ENCODE measurements around the gene BLOC1S2. TPM values are rescaled to one million over a fixed set of nuclear protein-coding genes. Genes with fewer than 3 reads are reported as not detected.
"Not testable (repeated sequence)": the region's sequence is repeated elsewhere in the genome, so short reads cannot be mapped to it uniquely, and the experiment has no call there.

Gene BLOC1S2
- total RNA-seq, 4 donors from 2014 or later: 1.1 to 20.3 (median 13.4) TPM; not detected in 1

DNA sequence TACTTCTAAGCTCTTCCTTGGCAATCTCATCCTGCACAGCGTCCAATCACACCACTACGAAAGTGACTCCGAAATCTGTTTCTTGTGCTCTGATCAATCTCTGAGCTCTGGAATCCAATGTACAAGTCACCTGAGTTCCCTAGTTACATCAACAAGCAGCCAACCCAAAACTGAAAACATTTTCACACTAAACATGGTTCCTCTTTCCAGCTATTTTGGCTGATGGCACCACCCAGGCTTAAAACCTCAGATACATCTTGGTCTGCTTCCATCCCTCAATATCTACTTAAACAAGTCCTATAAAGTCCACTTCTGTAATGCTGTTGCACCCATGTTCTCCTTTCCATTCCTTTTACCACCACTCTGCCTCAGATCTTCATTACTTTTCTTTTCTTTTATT is 3.6 kb downstream of the BLOC1S2 start:
- no peaks in the 10 kb centered on the region for H3K27me3 ChIP-seq
- peaks cover 0 to 23% (median 8%) of the 10 kb centered on the region in 4 donors for H3K36me3 ChIP-seq
- H3K4me3 ChIP-seq: no peak overlapping the region
- 91 to 94% methylated on average over 3 of the region's 3 CpGs for WGBS, 2 donors (ENCODE audit: low coverage in 1 of 2)
- DNase-seq: no peak
- no peak overlapping the region for H3K27ac ChIP-seq
- intact Hi-C loops (cut with DNase I; ENCODE audit: low total_unique reads): no loop called here
- in situ Hi-C loops (cut with MboI; ENCODE audit: low pct_ligation_motif_present in 1 of 4, low pct_unique_long_range_greater_than_20kb in 1 of 4, low sequenced_read_pairs in 3 of 4): no loop called here
- H3K4me1 ChIP-seq: peaks cover 0 to 26% (median 10%) of the 10 kb centered on the region in 4 donors
- TF ChIP-seq, protein P1, sequence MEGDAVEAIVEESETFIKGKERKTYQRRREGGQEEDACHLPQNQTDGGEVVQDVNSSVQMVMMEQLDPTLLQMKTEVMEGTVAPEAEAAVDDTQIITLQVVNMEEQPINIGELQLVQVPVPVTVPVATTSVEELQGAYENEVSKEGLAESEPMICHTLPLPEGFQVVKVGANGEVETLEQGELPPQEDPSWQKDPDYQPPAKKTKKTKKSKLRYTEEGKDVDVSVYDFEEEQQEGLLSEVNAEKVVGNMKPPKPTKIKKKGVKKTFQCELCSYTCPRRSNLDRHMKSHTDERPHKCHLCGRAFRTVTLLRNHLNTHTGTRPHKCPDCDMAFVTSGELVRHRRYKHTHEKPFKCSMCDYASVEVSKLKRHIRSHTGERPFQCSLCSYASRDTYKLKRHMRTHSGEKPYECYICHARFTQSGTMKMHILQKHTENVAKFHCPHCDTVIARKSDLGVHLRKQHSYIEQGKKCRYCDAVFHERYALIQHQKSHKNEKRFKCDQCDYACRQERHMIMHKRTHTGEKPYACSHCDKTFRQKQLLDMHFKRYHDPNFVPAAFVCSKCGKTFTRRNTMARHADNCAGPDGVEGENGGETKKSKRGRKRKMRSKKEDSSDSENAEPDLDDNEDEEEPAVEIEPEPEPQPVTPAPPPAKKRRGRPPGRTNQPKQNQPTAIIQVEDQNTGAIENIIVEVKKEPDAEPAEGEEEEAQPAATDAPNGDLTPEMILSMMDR (IDR thresholded peaks at IDR 0.05): no peak
- TF ChIP-seq POLR2AphosphoS5 (IDR thresholded peaks at IDR 0.05) (no peak), POLR2A (IDR thresholded peaks at IDR 0.05) (no peak), EP300 (IDR thresholded peaks at IDR 0.05; ENCODE audit: low read depth) (no peak)
- no peaks in the 10 kb centered on the region for H3K9me3 ChIP-seq

- H3K36me3 ChIP-seq: peaks cover 0 to 20% (median 8%) of the 10 kb centered on the region in 4 donors
- intact Hi-C loops (cut with DNase I; ENCODE audit: low total_unique reads); H3K9me3 ChIP-seq; H3K27me3 ChIP-seq; H3K4me3 ChIP-seq; in situ Hi-C loops (cut with MboI; ENCODE audit: low pct_ligation_motif_present in 1 of 4, low pct_unique_long_range_greater_than_20kb in 1 of 4, low sequenced_read_pairs in 3 of 4); H3K27ac ChIP-seq; H3K4me1 ChIP-seq; DNase-seq: not testable (repeated sequence)
- WGBS, 2 donors (ENCODE audit: low coverage in 1 of 2): 98% methylated on average over 9 of the region's 31 CpGs; no CpG with 5 or more reads in 1 of the 2 donors
Measured at GRCh38 chr10:100276971-100277370, 9.5 kb downstream of the BLOC1S2 start.

DNA sequence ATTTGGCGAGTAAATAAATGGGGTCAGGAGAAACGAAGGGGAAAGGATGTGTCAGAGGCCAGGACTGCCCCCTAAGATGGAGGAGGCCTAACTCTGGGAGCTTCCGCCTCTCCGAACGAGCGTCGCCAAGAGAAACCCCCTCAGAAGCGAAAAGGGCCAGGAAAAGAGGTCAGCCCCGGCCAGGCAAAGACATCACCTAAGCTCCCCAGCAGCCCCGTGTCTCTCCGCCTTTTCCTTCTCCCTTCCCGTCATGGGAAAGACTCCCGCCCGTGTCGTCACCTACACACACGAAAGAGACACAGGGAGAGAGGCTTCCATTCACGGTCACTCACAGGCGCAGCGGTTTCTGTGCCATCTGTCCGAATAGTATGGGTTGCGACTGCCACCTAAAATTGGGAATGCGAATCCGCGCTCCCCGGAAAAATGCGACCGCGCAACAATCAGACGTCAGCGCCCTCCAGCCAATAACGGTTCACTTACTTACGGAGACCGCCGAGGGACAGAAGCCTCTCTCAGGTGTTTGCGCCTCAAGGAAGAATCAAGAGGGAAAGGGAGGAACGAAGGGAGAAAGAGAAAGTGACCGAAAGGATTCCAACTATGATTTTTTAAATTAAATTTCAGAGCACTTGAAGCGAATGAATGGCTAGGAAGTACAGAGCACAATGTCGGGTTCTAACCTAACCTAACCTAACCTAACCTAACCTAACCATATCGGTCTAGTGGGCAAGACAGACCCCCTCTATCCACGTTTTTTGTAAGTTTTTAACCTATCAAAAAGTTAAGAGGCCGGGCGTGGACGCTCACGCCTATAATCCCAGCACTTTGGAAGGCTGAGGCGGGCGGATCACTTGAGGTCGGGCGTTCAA is 19.0 kb downstream of the BLOC1S2 start, which contains the start of gene CWF19L1:
Gene CWF19L1, minus strand, starts transcription at position 400 of the 866 bp plus-strand sequence. Its CDS starts 45 bp downstream, at position 355.
- Histone ChIP-seq H3K27me3 (no peaks in the 10 kb centered on the region), H3K9me3 (no peaks in the 10 kb centered on the region), H3K4me3 (peak within 1 kb of the TSS; percentile 59 to 100 (median 86)), H3K4me1 (peaks cover 8 to 26% (median 16%) of the 10 kb centered on the region in 4 donors), H3K27ac (peak within 1 kb of the TSS; percentile 80 to 94 (median 84)), H3K36me3 (no peaks in the 10 kb centered on the region)
- intact Hi-C loops (cut with DNase I; ENCODE audit: low total_unique reads): no loop called here
- in situ Hi-C loops (cut with MboI; ENCODE audit: low pct_ligation_motif_present in 1 of 4, low pct_unique_long_range_greater_than_20kb in 1 of 4, low sequenced_read_pairs in 3 of 4): no loop called here
- whole genome bisulfite sequencing, 2 donors (ENCODE audit: low coverage in 1 of 2): 3 to 12% methylated on average over 11 to 49 of the region's 49 CpGs
- TF ChIP-seq, protein P1 (IDR thresholded peaks at IDR 0.05): no peak
- TF ChIP-seq POLR2AphosphoS5 (IDR thresholded peaks at IDR 0.05): peak; percentile 84 to 86 (median 85)
- TF ChIP-seq POLR2A (IDR thresholded peaks at IDR 0.05): peak; percentile 69
- DNase-seq: peak; percentile 90

- Histone ChIP-seq H3K4me1 (peaks cover 8 to 26% (median 16%) of the 10 kb centered on the region in 4 donors), H3K36me3 (peaks cover 0 to 6% (median 0%) of the 10 kb centered on the region in 4 donors), H3K9me3 (no peaks in the 10 kb centered on the region), H3K27me3 (no peaks in the 10 kb centered on the region), H3K4me3 (peak overlapping the region in 1 of 4 donors; percentile 80), H3K27ac (peak overlapping the region in 1 of 4 donors; percentile 94)
- TF ChIP-seq EP300 (IDR thresholded peaks at IDR 0.05; ENCODE audit: low read depth) (no peak), POLR2AphosphoS5 (IDR thresholded peaks at IDR 0.05) (no peak), POLR2A (IDR thresholded peaks at IDR 0.05) (no peak)
- TF ChIP-seq, protein P1 (IDR thresholded peaks at IDR 0.05): no peak
- intact Hi-C loops (cut with DNase I; ENCODE audit: low total_unique reads): no loop called here
- no peak for DNase-seq
- WGBS, 2 donors (ENCODE audit: low coverage in 1 of 2): 93 to 96% methylated on average over 11 to 15 of the region's 15 CpGs
- in situ Hi-C loops (cut with MboI; ENCODE audit: low pct_ligation_motif_present in 1 of 4, low pct_unique_long_range_greater_than_20kb in 1 of 4, low sequenced_read_pairs in 3 of 4): no loop called here
Measured at GRCh38 chr10:100265821-100266485, 20.5 kb downstream of the BLOC1S2 start.

Data from transverse colon (tissue), 4 donors.